MM.1S (cell line): ENCODE results near the gene SMC1B.

Source experiments
- DNase-seq: peaks from one replicate; pipeline ENCODE4 v3.0.0-alpha.2; 2015
- H2AFZ ChIP-seq: fragments of 300-600 bp; sonication (generic); 2 replicates; pipeline ENCODE4 v1.6.0; 2016; ENCODE audit warnings: antibody characterized with exemption, low read length
- H3F3A ChIP-seq: fragments of 300-600 bp; sonication (generic); 2 replicates; pipeline ENCODE4 v1.6.1; 2016; ENCODE audit warnings: mild to moderate bottlenecking, antibody characterized with exemption, low read length, moderate library complexity, mixed read lengths; ENCODE audit not compliant: insufficient read depth
- H3K27ac ChIP-seq: fragments of 300-600 bp; sonication (generic); 2 replicates; pipeline ENCODE4 v1.5.1; 2016; ENCODE audit warnings: mild to moderate bottlenecking, low read length
- H3K27me3 ChIP-seq: fragments of 300-600 bp; sonication (generic); replicated peaks from 2 replicates; pipeline ENCODE4 v1.6.0; 2016; ENCODE audit warnings: low read length; ENCODE audit not compliant: insufficient read depth
- H3K36me3 ChIP-seq: fragments of 300-600 bp; sonication (generic); replicated peaks from 2 replicates; pipeline ENCODE4 v1.6.1; 2016; ENCODE audit warnings: mild to moderate bottlenecking, low read length, mixed read lengths; ENCODE audit not compliant: insufficient read depth
- H3K4me1 ChIP-seq: fragments of 300-600 bp; sonication (generic); 2 replicates; pipeline ENCODE4 v1.6.1; 2016; ENCODE audit warnings: low read length, mixed read lengths
- H3K4me2 ChIP-seq: fragments of 300-600 bp; sonication (generic); 2 replicates; pipeline ENCODE4 v1.6.0; 2016; ENCODE audit warnings: low read depth, low read length
- H3K4me3 ChIP-seq: fragments of 300-600 bp; sonication (generic); 2 replicates; pipeline ENCODE4 v1.5.1; 2016; ENCODE audit warnings: low read length, mixed read lengths
- H3K79me2 ChIP-seq: fragments of 300-600 bp; sonication (generic); 2 replicates; pipeline ENCODE4 v1.6.1; 2016; ENCODE audit warnings: mixed run types, low read length, mixed read lengths
- H3K9ac ChIP-seq: fragments of 300-600 bp; sonication (generic); 2 replicates; pipeline ENCODE4 v1.6.1; 2016; ENCODE audit warnings: low read length, mixed read lengths
- H3K9me2 ChIP-seq: fragments of 300-600 bp; sonication (generic); replicated peaks from 2 replicates; pipeline ENCODE4 v1.6.1; 2016; ENCODE audit warnings: mild to moderate bottlenecking, low read length, mixed read lengths; ENCODE audit not compliant: insufficient read depth
- H3K9me3 ChIP-seq: fragments of 300-600 bp; sonication (generic); replicated peaks from 2 replicates; pipeline ENCODE4 v1.6.1; 2016; ENCODE audit warnings: mild to moderate bottlenecking, low read length, mixed read lengths; ENCODE audit not compliant: insufficient read depth
- H4K20me1 ChIP-seq: fragments of 300-600 bp; sonication (generic); 2 replicates; pipeline ENCODE4 v1.6.1; 2016; ENCODE audit warnings: mild to moderate bottlenecking, low read length, moderate library complexity, mixed read lengths; ENCODE audit not compliant: insufficient read depth
- CTCF ChIP-seq: fragments of 300-600 bp; sonication (generic); IDR thresholded peaks from 2 replicates; pipeline ENCODE4 v1.5.1; 2016; ENCODE audit warnings: antibody characterized with exemption, low read length, mixed read lengths
- EZH2 ChIP-seq: fragments of 300-600 bp; sonication (generic); optimal IDR thresholded peaks from 2 replicates; pipeline ENCODE3; 2017; ENCODE audit warnings: low read depth, mild to moderate bottlenecking, antibody characterized with exemption, low read length, mixed read lengths
- EZH2phosphoT487 ChIP-seq: fragments of 300-600 bp; sonication (generic); IDR thresholded peaks from 2 replicates; pipeline ENCODE4 v1.6.1; 2018; ENCODE audit warnings: antibody characterized with exemption, low read length

Gene SMC1B

GRCh38 chr22:45402466-45402985 is 10.9 kb downstream of the SMC1B start:
- no peak overlapping the region for H2AFZ ChIP-seq
- H3K79me2 ChIP-seq: no peaks in the 10 kb centered on the region
- no peaks in the 10 kb centered on the region for H3K9me2 ChIP-seq

GRCh38 chr22:45399712-45400445 is 13.5 kb downstream of the SMC1B start:
- no peaks in the 10 kb centered on the region for H3K36me3 ChIP-seq
- no peaks in the 10 kb centered on the region for H3K9me3 ChIP-seq
- H2AFZ ChIP-seq: no peak overlapping the region
- no peaks in the 10 kb centered on the region for H3K9me2 ChIP-seq
- no peak for TF ChIP-seq EZH2
- TF ChIP-seq EZH2phosphoT487: no peak
- no peak for TF ChIP-seq CTCF
- no peaks in the 10 kb centered on the region for H3F3A ChIP-seq
- H3K4me3 ChIP-seq: no peak overlapping the region
- no peaks in the 10 kb centered on the region for H4K20me1 ChIP-seq
- no peak overlapping the region for H3K9ac ChIP-seq
- H3K4me2 ChIP-seq: no peak overlapping the region
- no peaks in the 10 kb centered on the region for H3K27me3 ChIP-seq
- no peak for DNase-seq
- H3K4me1 ChIP-seq: no peaks in the 10 kb centered on the region
- H3K79me2 ChIP-seq: no peaks in the 10 kb centered on the region
- H3K27ac ChIP-seq: no peak overlapping the region

More at GRCh38 chr22:45402466-45402985, 10.9 kb downstream of the SMC1B start:
- TF ChIP-seq EZH2phosphoT487 (no peak), EZH2 (no peak), CTCF (no peak)
- no peaks in the 10 kb centered on the region for H3K36me3 ChIP-seq
- no peaks in the 10 kb centered on the region for H3K9me3 ChIP-seq
- H4K20me1 ChIP-seq: no peaks in the 10 kb centered on the region
- H3K9ac ChIP-seq: no peak overlapping the region
- no peaks in the 10 kb centered on the region for H3K4me1 ChIP-seq
- H3K27me3 ChIP-seq: no peaks in the 10 kb centered on the region
- no peak overlapping the region for H3K4me2 ChIP-seq
- DNase-seq: no peak
- H3K4me3 ChIP-seq: no peak overlapping the region
- H3F3A ChIP-seq: no peaks in the 10 kb centered on the region
- H3K27ac ChIP-seq: no peak overlapping the region

- TF ChIP-seq CTCF (no peak), EZH2 (no peak)
- no peaks in the 10 kb centered on the region for H3K27me3 ChIP-seq
- DNase-seq: no peak
Measured at GRCh38 chr22:45398214-45398613, 15.2 kb downstream of the SMC1B start.

More at GRCh38 chr22:45398214-45398613, 15.2 kb downstream of the SMC1B start:
- Histone ChIP-seq H3K9me2 (no peaks in the 10 kb centered on the region), H2AFZ (no peak overlapping the region), H3K9me3 (no peaks in the 10 kb centered on the region), H3K4me3 (no peak overlapping the region), H4K20me1 (no peaks in the 10 kb centered on the region), H3K79me2 (no peaks in the 10 kb centered on the region), H3K4me2 (no peak overlapping the region), H3K36me3 (no peaks in the 10 kb centered on the region), H3K27ac (no peak overlapping the region), H3F3A (no peaks in the 10 kb centered on the region), H3K9ac (no peak overlapping the region), H3K4me1 (no peaks in the 10 kb centered on the region)
